Retina (tissue), 1 donor: ENCODE results near the gene ZNF646.

Source experiments
- DNase-seq: peaks from one replicate; pipeline ENCODE4 v3.0.0-alpha.2; 2016

The ZNF646 gene

GRCh38 chr16:31073970-31074813 lies at the start of gene ZNF646, which contains the start of gene ZNF668:
Gene ZNF646, plus strand, starts transcription at chr16:31074422. Its CDS starts 1,903 bp downstream, at chr16:31076325.
Gene ZNF668, minus strand, starts transcription at chr16:31074240. Its CDS starts 9,781 bp downstream, at chr16:31064459.
- DNase-seq = peak; percentile 98

GRCh38 chr16:31025339-31025738 lies 48.9 kb upstream of the ZNF646 start:
- DNase-seq = no peak

- DNase-seq = no peak
Observed at GRCh38 chr16:31029272-31029671, 45.0 kb upstream of the ZNF646 start.

- DNase-seq = no peak
Observed at GRCh38 chr16:31031276-31031675, 42.9 kb upstream of the ZNF646 start.

GRCh38 chr16:31032736-31033708 lies 41.2 kb upstream of the ZNF646 start, which contains the start of gene STX4:
Gene STX4, plus strand, starts transcription at chr16:31033558. Its CDS starts 248 bp downstream, at chr16:31033806.
- peak; percentile 96 for DNase-seq

GRCh38 chr16:31033709-31034492 lies 40.3 kb upstream of the ZNF646 start:
- DNase-seq = peak; percentile 86

- DNase-seq = no peak
Observed at GRCh38 chr16:31036691-31037090, 37.5 kb upstream of the ZNF646 start.

GRCh38 chr16:31038993-31039392 lies 35.2 kb upstream of the ZNF646 start:
- no peak for DNase-seq

- no peak for DNase-seq
Observed at GRCh38 chr16:31042866-31043265, 31.4 kb upstream of the ZNF646 start.

- DNase-seq = no peak
Observed at GRCh38 chr16:31043352-31043751, 30.9 kb upstream of the ZNF646 start.

GRCh38 chr16:31043898-31044481 lies 30.2 kb upstream of the ZNF646 start:
- no peak for DNase-seq

- DNase-seq = no peak
Observed at GRCh38 chr16:31050280-31051030, 23.8 kb upstream of the ZNF646 start.

GRCh38 chr16:31052114-31052513 lies 22.1 kb upstream of the ZNF646 start:
- DNase-seq = no peak

GRCh38 chr16:31055613-31056012 lies 18.6 kb upstream of the ZNF646 start:
- no peak for DNase-seq

- DNase-seq = no peak
Observed at GRCh38 chr16:31061126-31061812, 13.0 kb upstream of the ZNF646 start.

- no peak for DNase-seq
Observed at GRCh38 chr16:31061813-31062440, 12.3 kb upstream of the ZNF646 start.

GRCh38 chr16:31063495-31063842 lies 10.8 kb upstream of the ZNF646 start:
- no peak for DNase-seq

GRCh38 chr16:31063843-31064611 lies 10.2 kb upstream of the ZNF646 start:
- no peak for DNase-seq

GRCh38 chr16:31064882-31065461 lies 9.2 kb upstream of the ZNF646 start:
- peak; percentile 55 for DNase-seq
